Fibroblast of skin of right quadriceps (primary cell): ENCODE measurements around the gene DRD3.

Experiments
- DNase-seq: peaks from one replicate; pipeline ENCODE4 v3.0.0-alpha.2; 2013

Gene DRD3

GRCh38 chr3:114176890-114177289 is 2.0 kb downstream of the DRD3 start:
- no peak for DNase-seq

GRCh38 chr3:114176487-114176886 is 2.4 kb downstream of the DRD3 start:
- DNase-seq = no peak

GRCh38 chr3:114175204-114175987 is 3.5 kb downstream of the DRD3 start:
- DNase-seq = no peak

GRCh38 chr3:114171677-114172076 is 7.2 kb downstream of the DRD3 start:
- DNase-seq = no peak

- no peak for DNase-seq
Measured at GRCh38 chr3:114168150-114168549, 10.7 kb downstream of the DRD3 start.

- DNase-seq = no peak
Measured at GRCh38 chr3:114157321-114157720, 21.5 kb downstream of the DRD3 start.

- DNase-seq = peak; percentile 14
Measured at GRCh38 chr3:114155370-114155821, 23.5 kb downstream of the DRD3 start.

GRCh38 chr3:114154321-114154821 is 24.5 kb downstream of the DRD3 start:
- no peak for DNase-seq

GRCh38 chr3:114152519-114153151 is 26.2 kb downstream of the DRD3 start:
- DNase-seq = peak; percentile 54

GRCh38 chr3:114151091-114151490 is 27.8 kb downstream of the DRD3 start:
- DNase-seq = no peak

GRCh38 chr3:114147251-114147650 is 31.6 kb downstream of the DRD3 start:
- no peak for DNase-seq

GRCh38 chr3:114144909-114145688 is 33.8 kb downstream of the DRD3 start:
- peak; percentile 85 for DNase-seq

GRCh38 chr3:114143817-114144216 is 35.0 kb downstream of the DRD3 start:
- DNase-seq = no peak

GRCh38 chr3:114139836-114140235 is 39.0 kb downstream of the DRD3 start:
- DNase-seq = no peak

- no peak for DNase-seq
Measured at GRCh38 chr3:114133947-114134346, 44.9 kb downstream of the DRD3 start.

- no peak for DNase-seq
Measured at GRCh38 chr3:114132500-114132899, 46.4 kb downstream of the DRD3 start.

GRCh38 chr3:114128826-114129225 is 50.0 kb downstream of the DRD3 start:
- DNase-seq = no peak

GRCh38 chr3:114128231-114128630 is 50.6 kb downstream of the DRD3 start:
- DNase-seq = peak; percentile 21

GRCh38 chr3:114127517-114127916 is 51.3 kb downstream of the DRD3 start:
- no peak for DNase-seq

- no peak for DNase-seq
Measured at GRCh38 chr3:114126461-114126860, 52.4 kb downstream of the DRD3 start.

GRCh38 chr3:114122027-114122709 is 56.7 kb downstream of the DRD3 start:
- no peak for DNase-seq

GRCh38 chr3:114120211-114120610 is 58.6 kb downstream of the DRD3 start:
- no peak for DNase-seq

- no peak for DNase-seq
Measured at GRCh38 chr3:114119776-114120175, 59.1 kb downstream of the DRD3 start.
